Duodenal mucosa (tissue), 2 donors: Measurements from ENCODE around the gene HECTD3.

Experiments used
- H3K27ac ChIP-seq: one replicate; pipeline ENCODE4 v1.7.0; 2013; ENCODE audit warnings: low read depth, low read length
- H3K27me3 ChIP-seq, 2 donors: one replicate each; pipeline ENCODE4 v1.7.0; 2013; ENCODE audit warnings: low read length in 2 of 2, control low read depth in 1 of 2; ENCODE audit not compliant: insufficient read depth in 2 of 2, control insufficient read depth in 1 of 2
- H3K36me3 ChIP-seq, 2 donors: one replicate each; pipeline ENCODE4 v1.7.0; 2013; ENCODE audit warnings: low read length in 2 of 2, control low read depth in 1 of 2; ENCODE audit not compliant: insufficient read depth in 2 of 2, control insufficient read depth in 1 of 2
- H3K4me1 ChIP-seq, 2 donors: one replicate each; pipeline ENCODE4 v1.7.0; 2013; ENCODE audit warnings: low read length in 2 of 2, control low read depth in 1 of 2; ENCODE audit not compliant: insufficient read depth in 2 of 2, control insufficient read depth in 1 of 2
- H3K4me3 ChIP-seq, 2 donors: one replicate each; pipeline ENCODE4 v1.7.0; 2013; ENCODE audit warnings: low read length in 2 of 2, low read depth in 1 of 2
- H3K9ac ChIP-seq, 2 donors: one replicate each; pipeline ENCODE4 v1.7.0; 2013; ENCODE audit warnings: low read length in 2 of 2, low read depth in 1 of 2
- H3K9me3 ChIP-seq, 2 donors: one replicate each; pipeline ENCODE4 v1.7.0; 2013; ENCODE audit warnings: low read length in 2 of 2, control low read depth in 1 of 2; ENCODE audit not compliant: control insufficient read depth in 1 of 2

Gene HECTD3

GRCh38 chr1:45010855-45011811 is at the start of gene HECTD3:
Gene HECTD3 (minus strand): TSS chr1:45011324. CDS start chr1:45011257, 67 bp downstream.
- no peaks in the 10 kb centered on the region for H3K27me3 ChIP-seq
- peak within 1 kb of the TSS; percentile 90 to 92 for H3K4me3 ChIP-seq
- H3K4me1 ChIP-seq, result peaks cover 23 to 34% of the 10 kb centered on the region in 2 donors
- H3K9ac ChIP-seq, result peak within 1 kb of the TSS; percentile 80
- H3K36me3 ChIP-seq, result peaks cover 39 to 43% of the 10 kb centered on the region in 2 donors
- H3K9me3 ChIP-seq, result no peaks in the 10 kb centered on the region
- H3K27ac ChIP-seq, result peak within 1 kb of the TSS; percentile 82

- no peaks in the 10 kb centered on the region for H3K4me1 ChIP-seq
- H3K9me3 ChIP-seq, result no peaks in the 10 kb centered on the region
- no peak overlapping the region for H3K4me3 ChIP-seq
- H3K27me3 ChIP-seq, result no peaks in the 10 kb centered on the region
- no peak overlapping the region for H3K27ac ChIP-seq
- peaks cover 4 to 12% of the 10 kb centered on the region in 2 donors for H3K36me3 ChIP-seq
- H3K9ac ChIP-seq, result no peak overlapping the region
These were observed 48.7 kb upstream of the HECTD3 start for GRCh38 chr1:45059829-45060228.

- H3K9me3 ChIP-seq, result no peaks in the 10 kb centered on the region
- H3K4me1 ChIP-seq, result no peaks in the 10 kb centered on the region
- H3K4me3 ChIP-seq, result no peak overlapping the region
- no peaks in the 10 kb centered on the region for H3K27me3 ChIP-seq
- no peak overlapping the region for H3K9ac ChIP-seq
- H3K27ac ChIP-seq, result no peak overlapping the region
- H3K36me3 ChIP-seq, result peaks cover 4 to 12% of the 10 kb centered on the region in 2 donors
These were observed 46.4 kb upstream of the HECTD3 start for GRCh38 chr1:45057542-45057941.

DNA sequence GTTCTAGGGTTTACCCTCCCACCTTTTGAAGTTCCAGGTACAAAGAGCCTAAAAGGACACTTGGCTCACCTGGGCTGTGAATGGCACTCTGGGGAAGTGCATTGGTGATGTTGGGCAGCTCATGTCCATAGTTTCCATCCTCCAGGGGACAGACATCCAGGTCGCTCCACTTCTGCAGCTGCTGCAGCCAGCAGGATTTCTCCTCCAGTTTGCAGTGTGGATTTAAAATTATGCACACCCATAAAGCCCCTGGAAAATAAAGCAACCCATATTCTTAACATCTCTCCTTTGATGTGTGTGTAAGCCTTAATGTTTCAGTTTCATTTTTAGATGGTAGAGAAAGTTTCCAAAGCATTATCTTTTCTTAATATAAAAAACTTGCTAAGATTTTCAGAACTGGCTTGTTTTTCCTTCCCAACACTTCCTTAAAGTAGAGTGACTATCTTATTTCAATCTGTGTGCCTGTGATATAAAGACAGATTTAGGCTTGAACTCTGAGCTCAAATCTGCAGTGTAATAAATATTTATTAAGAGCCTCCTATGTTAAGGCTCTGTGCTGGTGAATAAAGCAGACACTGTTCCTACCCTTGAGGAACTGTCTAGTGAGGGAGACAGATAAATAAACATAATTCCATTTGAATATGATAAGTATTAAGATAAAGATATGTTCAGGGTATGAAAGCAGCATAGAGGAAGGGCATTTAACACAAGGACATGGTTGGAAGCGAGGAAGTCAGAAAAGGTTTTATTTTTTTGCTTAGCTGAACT is 40.1 kb upstream of the HECTD3 start:
- Histone ChIP-seq H3K9ac (no peak overlapping the region), H3K4me3 (peak overlapping the region; percentile 11 to 45), H3K27me3 (no peaks in the 10 kb centered on the region), H3K4me1 (peaks cover 6 to 13% of the 10 kb centered on the region in 2 donors), H3K36me3 (peaks cover 0 to 3% of the 10 kb centered on the region in 2 donors), H3K27ac (no peak overlapping the region), H3K9me3 (no peaks in the 10 kb centered on the region)

DNA sequence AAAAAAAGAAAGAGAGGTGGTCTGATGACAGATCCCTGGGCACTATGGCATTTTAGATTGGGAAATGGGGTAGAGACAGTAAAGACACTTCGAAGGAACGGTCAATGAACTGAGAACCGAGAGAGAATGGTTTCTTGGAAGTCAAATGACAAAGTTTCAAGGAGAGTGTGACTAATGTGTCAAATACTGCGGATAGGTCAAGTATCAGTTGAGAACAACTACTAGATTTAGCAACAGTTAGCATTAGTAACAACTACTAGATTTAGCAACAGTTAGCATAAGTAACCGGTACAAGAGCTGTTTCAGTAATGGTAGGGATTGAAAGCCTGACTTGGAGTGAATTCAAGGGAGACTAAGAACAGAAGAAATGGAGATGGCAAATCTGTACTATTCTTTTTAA is 35.9 kb upstream of the HECTD3 start:
- Histone ChIP-seq H3K9ac (no peak overlapping the region), H3K9me3 (no peaks in the 10 kb centered on the region), H3K27ac (no peak overlapping the region), H3K36me3 (peaks cover 0 to 6% of the 10 kb centered on the region in 2 donors), H3K27me3 (no peaks in the 10 kb centered on the region), H3K4me3 (no peak overlapping the region), H3K4me1 (peaks cover 6 to 13% of the 10 kb centered on the region in 2 donors)

DNA sequence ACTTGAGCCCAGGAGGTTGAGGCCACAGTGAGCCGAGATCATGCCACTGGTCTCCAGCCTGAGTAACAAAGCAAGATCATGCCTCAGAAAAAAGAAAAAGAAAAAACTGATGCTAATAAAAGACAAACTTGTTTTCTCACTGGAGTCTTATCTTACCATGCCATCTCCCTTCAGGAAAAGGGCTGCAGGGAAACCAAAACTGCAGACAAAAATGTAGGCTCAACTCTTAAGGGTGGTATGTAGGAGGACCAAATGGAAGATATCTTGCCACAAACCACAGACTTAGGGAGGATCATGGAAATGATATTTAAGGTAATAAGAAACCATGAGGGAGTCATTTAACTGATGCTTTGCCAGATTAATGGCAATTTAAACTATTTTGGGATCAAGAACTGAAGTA is 33.8 kb upstream of the HECTD3 start:
- Histone ChIP-seq H3K9me3 (no peaks in the 10 kb centered on the region), H3K27me3 (no peaks in the 10 kb centered on the region), H3K4me1 (no peaks in the 10 kb centered on the region), H3K27ac (no peak overlapping the region), H3K4me3 (no peak overlapping the region), H3K9ac (no peak overlapping the region), H3K36me3 (peaks cover 0 to 6% of the 10 kb centered on the region in 2 donors)

- Histone ChIP-seq H3K4me3 (no peak overlapping the region), H3K27ac (no peak overlapping the region), H3K9ac (no peak overlapping the region), H3K9me3 (no peaks in the 10 kb centered on the region), H3K27me3 (no peaks in the 10 kb centered on the region), H3K4me1 (peaks cover 0 to 3% of the 10 kb centered on the region in 2 donors), H3K36me3 (peaks cover 0 to 6% of the 10 kb centered on the region in 2 donors)
These were observed 32.0 kb upstream of the HECTD3 start for GRCh38 chr1:45043094-45043493.

- Histone ChIP-seq H3K4me3 (no peak overlapping the region), H3K4me1 (peaks cover 0 to 6% of the 10 kb centered on the region in 2 donors), H3K27me3 (no peaks in the 10 kb centered on the region), H3K9ac (no peak overlapping the region), H3K27ac (no peak overlapping the region), H3K36me3 (peaks cover 6 to 11% of the 10 kb centered on the region in 2 donors), H3K9me3 (no peaks in the 10 kb centered on the region)
These were observed 29.2 kb upstream of the HECTD3 start for GRCh38 chr1:45040297-45040696.

DNA sequence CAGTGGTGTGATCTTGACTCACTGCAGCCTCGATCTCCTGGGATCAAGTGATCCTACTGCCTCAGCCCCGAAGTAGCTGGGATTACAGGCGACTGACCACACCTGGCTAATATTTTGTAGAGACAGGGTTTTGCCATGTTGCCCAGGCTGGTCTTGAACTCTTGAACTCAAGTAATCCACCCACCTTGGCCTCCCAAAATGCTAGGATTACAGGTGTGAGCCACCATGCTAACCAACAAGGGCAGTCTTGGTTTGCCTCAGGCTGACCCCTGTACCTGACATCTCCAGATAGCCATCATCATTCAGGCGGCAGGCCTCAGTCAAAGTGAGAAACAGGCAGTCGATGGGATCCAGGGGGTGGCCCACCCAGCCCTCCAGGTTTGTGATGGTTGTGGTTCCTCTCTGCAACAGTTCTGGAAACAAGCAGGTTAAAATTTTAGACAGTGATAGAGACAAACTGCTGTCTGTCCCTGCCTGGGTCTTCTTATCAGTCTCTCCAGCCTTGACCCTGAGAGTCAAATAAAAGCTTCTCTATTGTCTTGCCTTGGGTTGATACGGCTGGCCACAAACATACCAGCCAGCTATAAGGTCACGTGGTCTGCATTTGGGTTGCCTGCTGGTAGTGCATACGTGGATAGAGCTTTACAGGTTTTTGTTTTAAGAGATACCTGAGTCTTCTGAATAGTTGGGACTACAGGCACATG is 27.7 kb upstream of the HECTD3 start:
- peaks cover 13 to 16% of the 10 kb centered on the region in 2 donors for H3K36me3 ChIP-seq
- no peak overlapping the region for H3K4me3 ChIP-seq
- H3K27me3 ChIP-seq, result no peaks in the 10 kb centered on the region
- no peak overlapping the region for H3K27ac ChIP-seq
- peaks cover 0 to 6% of the 10 kb centered on the region in 2 donors for H3K4me1 ChIP-seq
- H3K9ac ChIP-seq, result no peak overlapping the region
- no peaks in the 10 kb centered on the region for H3K9me3 ChIP-seq
